Fibroblast of villous mesenchyme (primary cell): ENCODE measurements around the gene SERPINB1. TPM values are rescaled to one million over a fixed set of nuclear protein-coding genes. Genes with fewer than 3 reads are reported as not detected.

Experiments used
- DNase-seq: peaks from one replicate; pipeline ENCODE4 v3.0.0-alpha.2; 2010; ENCODE audit warnings: low read depth
- H3K4me3 ChIP-seq: 2 replicates; pipeline ENCODE4 v1.5.1; 2011; ENCODE audit warnings: low read depth, mild to moderate bottlenecking, low read length
- CTCF ChIP-seq: IDR thresholded peaks from 2 replicates; pipeline ENCODE4 v1.5.1; 2012; ENCODE audit warnings: low read depth, mild to moderate bottlenecking, low read length; ENCODE audit not compliant: insufficient read depth
- total RNA-seq: library from RNA; depleted of rRNA; stranded (reverse); fragments of >200 nt; gene quantifications from 2 replicates; pipeline ENCODE4 v1.2.3, GENCODE V29; 2012

The SERPINB1 gene
- total RNA-seq, 1 donor: 25.9 TPM

GRCh38 chr6:2877960-2878359 lies 36.3 kb upstream of the SERPINB1 start:
- no peak for TF ChIP-seq CTCF
- no peak for DNase-seq
- no peak overlapping the region for H3K4me3 ChIP-seq

GRCh38 chr6:2877057-2877882 lies 35.6 kb upstream of the SERPINB1 start:
- TF ChIP-seq CTCF: no peak
- no peak overlapping the region for H3K4me3 ChIP-seq
- DNase-seq: peak; percentile 94

- H3K4me3 ChIP-seq: peak overlapping the region; percentile 36
- TF ChIP-seq CTCF: no peak
- DNase-seq: peak; percentile 95
Measured at GRCh38 chr6:2876210-2877056, 34.8 kb upstream of the SERPINB1 start.

GRCh38 chr6:2875359-2876191 lies 33.9 kb upstream of the SERPINB1 start:
- no peak for DNase-seq
- TF ChIP-seq CTCF: no peak
- H3K4me3 ChIP-seq: peak overlapping the region; percentile 54

- H3K4me3 ChIP-seq: no peak overlapping the region
- no peak for DNase-seq
- TF ChIP-seq CTCF: no peak
Measured at GRCh38 chr6:2873643-2874042, 32.0 kb upstream of the SERPINB1 start.
